H9 (cell line): ENCODE results near the gene SASS6. TPM values are rescaled to one million over a fixed set of nuclear protein-coding genes. Genes with fewer than 3 reads are reported as not detected.

Source experiments
- DNase-seq: peaks from one replicate; pipeline ENCODE4 v3.0.0-alpha.2; 2017
- H2AFZ ChIP-seq: one replicate; pipeline ENCODE4 v1.6.1; 2013; ENCODE audit warnings: mild to moderate bottlenecking, low read length, control low read depth, moderate library complexity
- H2AK5ac ChIP-seq: 2 replicates; pipeline ENCODE4 v1.6.1; 2013; ENCODE audit warnings: low read length, control low read depth, mixed read lengths; ENCODE audit not compliant: insufficient read length
- H2BK120ac ChIP-seq: one replicate; pipeline ENCODE4 v1.6.1; 2013; ENCODE audit warnings: low read depth, mild to moderate bottlenecking, low read length, control low read depth, inconsistent platforms; ENCODE audit not compliant: poor library complexity, severe bottlenecking
- H2BK12ac ChIP-seq: 2 replicates; pipeline ENCODE4 v1.6.1; 2013; ENCODE audit warnings: low read length, control low read depth, mixed read lengths, low read depth; ENCODE audit not compliant: insufficient read length
- H2BK15ac ChIP-seq: 2 replicates; pipeline ENCODE4 v1.6.1; 2013; ENCODE audit warnings: low read depth, low read length, control low read depth
- H2BK20ac ChIP-seq: one replicate; pipeline ENCODE4 v1.6.1; 2013; ENCODE audit warnings: low read depth, mild to moderate bottlenecking, low read length, control low read depth, inconsistent platforms; ENCODE audit not compliant: poor library complexity, severe bottlenecking
- H2BK5ac ChIP-seq: 2 replicates; pipeline ENCODE4 v1.6.1; 2013; ENCODE audit warnings: low read length, control low read depth, mixed read lengths; ENCODE audit not compliant: insufficient read length
- H3K14ac ChIP-seq: 2 replicates; pipeline ENCODE4 v1.6.1; 2013; ENCODE audit warnings: low read length, control low read depth; ENCODE audit not compliant: insufficient read depth
- H3K18ac ChIP-seq: 2 replicates; pipeline ENCODE4 v1.6.1; 2013; ENCODE audit warnings: low read depth, mild to moderate bottlenecking, mixed read lengths, low read length, control low read depth; ENCODE audit not compliant: insufficient read length
- H3K23ac ChIP-seq: 2 replicates; pipeline ENCODE4 v1.6.1; 2013; ENCODE audit warnings: low read length, control low read depth, mixed read lengths, low read depth; ENCODE audit not compliant: insufficient read length
- H3K23me2 ChIP-seq: 2 replicates; pipeline ENCODE4 v1.6.1; 2013; ENCODE audit warnings: low read depth, mild to moderate bottlenecking, mixed read lengths, low read length, control low read depth; ENCODE audit not compliant: insufficient read length, poor library complexity, severe bottlenecking
- H3K27ac ChIP-seq: 2 replicates; pipeline ENCODE4 v1.5.1; 2013; ENCODE audit warnings: low read length, control low read depth, mixed read lengths, low read depth; ENCODE audit not compliant: insufficient read length
- H3K27me3 ChIP-seq: 2 replicates; pipeline ENCODE4 v1.6.1; 2013; ENCODE audit warnings: low read length, control low read depth, inconsistent platforms; ENCODE audit not compliant: insufficient read depth
- H3K4ac ChIP-seq: 2 replicates; pipeline ENCODE4 v1.6.1; 2013; ENCODE audit warnings: low read depth, mild to moderate bottlenecking, control low read depth, inconsistent platforms, low read length, moderate library complexity
- H3K4me1 ChIP-seq: 2 replicates; pipeline ENCODE4 v1.6.1; 2013; ENCODE audit warnings: low read length, control low read depth, inconsistent platforms; ENCODE audit not compliant: insufficient read depth
- H3K4me2 ChIP-seq: 2 replicates; pipeline ENCODE4 v1.6.1; 2013; ENCODE audit warnings: low read length, control low read depth, mixed read lengths; ENCODE audit not compliant: insufficient read length, insufficient read depth
- H3K56ac ChIP-seq: 2 replicates; pipeline ENCODE4 v1.6.1; 2013; ENCODE audit warnings: low read depth, mild to moderate bottlenecking, mixed read lengths, low read length, control low read depth; ENCODE audit not compliant: insufficient read length
- H3K79me1 ChIP-seq: 2 replicates; pipeline ENCODE4 v1.6.1; 2013; ENCODE audit warnings: low read depth, mild to moderate bottlenecking, moderate library complexity, low read length, control low read depth, inconsistent platforms; ENCODE audit not compliant: insufficient read depth, poor library complexity, severe bottlenecking
- H3K79me2 ChIP-seq: 2 replicates; pipeline ENCODE4 v1.6.1; 2013; ENCODE audit warnings: low read length, control low read depth, inconsistent platforms; ENCODE audit not compliant: insufficient read depth
- H3K9ac ChIP-seq: 2 replicates; pipeline ENCODE4 v1.6.1; 2013; ENCODE audit warnings: low read length, control low read depth, mixed read lengths; ENCODE audit not compliant: insufficient read length; ENCODE audit errors: extremely low read depth
- H3K9me3 ChIP-seq: one replicate; pipeline ENCODE4 v1.6.1; 2013; ENCODE audit warnings: low read depth, low read length, inconsistent platforms; ENCODE audit not compliant: control insufficient read depth
- H3T11ph ChIP-seq: one replicate; pipeline ENCODE4 v1.6.1; 2013; ENCODE audit warnings: mild to moderate bottlenecking, low read length, control low read depth, inconsistent platforms
- H4K20me1 ChIP-seq: one replicate; pipeline ENCODE4 v1.6.1; 2013; ENCODE audit not compliant: control insufficient read depth, insufficient read length, insufficient read depth
- H4K5ac ChIP-seq: 2 replicates; pipeline ENCODE4 v1.6.1; 2013; ENCODE audit warnings: low read depth, mild to moderate bottlenecking, mixed read lengths, low read length, control low read depth; ENCODE audit not compliant: insufficient read length
- H4K8ac ChIP-seq: replicated peaks from 2 replicates; pipeline ENCODE4 v1.6.1; 2013; ENCODE audit warnings: low read length, control low read depth, mixed read lengths, low read depth; ENCODE audit not compliant: insufficient read length
- H4K91ac ChIP-seq: 2 replicates; pipeline ENCODE4 v1.6.1; 2013; ENCODE audit warnings: low read depth, mild to moderate bottlenecking, moderate library complexity, mixed read lengths, low read length, control low read depth; ENCODE audit not compliant: insufficient read length
- H3K27ac Mint-ChIP-seq, 3 experiments: 2 replicates in 2 of 3; 3 replicates in 1 of 3; pipeline ENCODE4 v1.8.0; 2020 to 2021; ENCODE audit warnings: mixed read lengths in 3 of 3, mild to moderate bottlenecking in 1 of 3, moderate library complexity in 1 of 3
- H3K27me3 Mint-ChIP-seq: 2 replicates; pipeline ENCODE4 v1.8.0; 2021; ENCODE audit warnings: low read depth, mild to moderate bottlenecking, moderate library complexity, mixed read lengths
- H3K36me3 Mint-ChIP-seq, 3 experiments: 2 replicates in 2 of 3; 3 replicates in 1 of 3; pipeline ENCODE4 v1.8.0; 2020 to 2021; ENCODE audit warnings: low read depth in 3 of 3, mixed read lengths in 3 of 3; ENCODE audit not compliant: insufficient read depth in 1 of 3
- H3K4me1 Mint-ChIP-seq, 2 experiments: 2 replicates each; pipeline ENCODE4 v1.8.0; 2020; ENCODE audit warnings: mixed read lengths in 2 of 2
- H3K4me3 Mint-ChIP-seq, 2 experiments: 2 replicates in 1 of 2; 3 replicates in 1 of 2; pipeline ENCODE4 v1.8.0; 2020 to 2021; ENCODE audit warnings: mild to moderate bottlenecking in 2 of 2, mixed read lengths in 2 of 2, moderate library complexity in 1 of 2
- H3K9me3 Mint-ChIP-seq, 2 experiments: 2 replicates in 1 of 2; 3 replicates in 1 of 2; pipeline ENCODE4 v1.8.0; 2020; ENCODE audit warnings: mild to moderate bottlenecking in 2 of 2, mixed read lengths in 2 of 2, moderate library complexity in 1 of 2
- WGBS: extraction: QIAGEN DNeasy Blood & Tissue Kit; methylation state at CpG from one replicate; pipeline ENCODE4 v1.1.7; 2013; ENCODE audit warnings: missing lambda C conversion rate, low lambda C conversion rate, mixed read lengths; ENCODE audit not compliant: insufficient read length; ENCODE audit errors: extremely low coverage; 5-methylcytosine and 5-hydroxymethylcytosine counted together
- total RNA-seq: library from RNA; stranded (reverse); gene quantifications from 2 replicates; pipeline ENCODE4 v1.2.1, GENCODE V29; 2021
- TF ChIP-seq, protein P1 (sequence below): fragments of 200-600 bp; sonication (generic); conservative IDR thresholded peaks from 3 replicates; pipeline ENCODE4 v1.8.0; 2021; ENCODE audit warnings: antibody characterized with exemption, mild to moderate bottlenecking

The SASS6 gene
- total RNA-seq, 1 experiment from 2014 or later = 15.2 TPM

GRCh38 chr1:100039591-100039990 lies 93.1 kb downstream of the SASS6 start:
- peak overlapping the region; percentile 90 for H3K4me2 ChIP-seq
- WGBS = no CpG with 5 or more reads among the region's 2 CpGs
- no peak overlapping the region for H2BK15ac ChIP-seq
- TF ChIP-seq, protein P1, sequence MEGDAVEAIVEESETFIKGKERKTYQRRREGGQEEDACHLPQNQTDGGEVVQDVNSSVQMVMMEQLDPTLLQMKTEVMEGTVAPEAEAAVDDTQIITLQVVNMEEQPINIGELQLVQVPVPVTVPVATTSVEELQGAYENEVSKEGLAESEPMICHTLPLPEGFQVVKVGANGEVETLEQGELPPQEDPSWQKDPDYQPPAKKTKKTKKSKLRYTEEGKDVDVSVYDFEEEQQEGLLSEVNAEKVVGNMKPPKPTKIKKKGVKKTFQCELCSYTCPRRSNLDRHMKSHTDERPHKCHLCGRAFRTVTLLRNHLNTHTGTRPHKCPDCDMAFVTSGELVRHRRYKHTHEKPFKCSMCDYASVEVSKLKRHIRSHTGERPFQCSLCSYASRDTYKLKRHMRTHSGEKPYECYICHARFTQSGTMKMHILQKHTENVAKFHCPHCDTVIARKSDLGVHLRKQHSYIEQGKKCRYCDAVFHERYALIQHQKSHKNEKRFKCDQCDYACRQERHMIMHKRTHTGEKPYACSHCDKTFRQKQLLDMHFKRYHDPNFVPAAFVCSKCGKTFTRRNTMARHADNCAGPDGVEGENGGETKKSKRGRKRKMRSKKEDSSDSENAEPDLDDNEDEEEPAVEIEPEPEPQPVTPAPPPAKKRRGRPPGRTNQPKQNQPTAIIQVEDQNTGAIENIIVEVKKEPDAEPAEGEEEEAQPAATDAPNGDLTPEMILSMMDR = no peak
- no peak overlapping the region for H3K4ac ChIP-seq
- H3K79me2 ChIP-seq = peaks cover 32% of the 10 kb centered on the region; the same call in 1 of the 2 replicates
- H3K18ac ChIP-seq = no peak overlapping the region
- H4K91ac ChIP-seq = no peak overlapping the region
- H4K5ac ChIP-seq = no peak overlapping the region
- H3K9ac ChIP-seq = no peak overlapping the region
- no peaks in the 10 kb centered on the region for H3K27me3 Mint-ChIP-seq
- H3K36me3 Mint-ChIP-seq = peaks cover 12 to 24% (median 17%) of the 10 kb centered on the region in 3 experiments
- H3T11ph ChIP-seq = no peak overlapping the region
- no peak overlapping the region for H3K56ac ChIP-seq
- H3K4me1 ChIP-seq = no peaks in the 10 kb centered on the region; the same call in none of the 2 replicates
- no peak overlapping the region for H2BK12ac ChIP-seq
- no peak overlapping the region; a peak in 1 of 7 replicates for H3K27ac Mint-ChIP-seq
- DNase-seq = no peak
- no peak overlapping the region for H2BK20ac ChIP-seq
- no peaks in the 10 kb centered on the region for H3K79me1 ChIP-seq
- H2AFZ ChIP-seq = no peak overlapping the region
- no peak overlapping the region for H3K14ac ChIP-seq
- H3K23me2 ChIP-seq = peaks cover 5% of the 10 kb centered on the region
- no peaks in the 10 kb centered on the region for H3K27me3 ChIP-seq
- no peak overlapping the region for H3K27ac ChIP-seq
- no peak overlapping the region for H2BK5ac ChIP-seq
- H3K4me1 Mint-ChIP-seq = peaks cover 18 to 38% of the 10 kb centered on the region in 2 experiments
- H3K4me3 Mint-ChIP-seq = peak overlapping the region; percentile 88 to 98
- H4K20me1 ChIP-seq = no peaks in the 10 kb centered on the region
- H3K9me3 ChIP-seq = no peaks in the 10 kb centered on the region
- H3K9me3 Mint-ChIP-seq = peaks cover 4 to 6% of the 10 kb centered on the region in 2 experiments; a peak in 4 of 5 replicates
- no peak overlapping the region for H2AK5ac ChIP-seq
- no peak overlapping the region for H2BK120ac ChIP-seq
- no peak overlapping the region for H4K8ac ChIP-seq
- no peak overlapping the region for H3K23ac ChIP-seq
